Measurements from ENCODE around the gene CALCOCO2. TPM values are rescaled to one million over a fixed set of nuclear protein-coding genes. Genes with fewer than 3 reads are reported as not detected.

Gene CALCOCO2
- total and polyA plus RNA-seq, 4 donors, result 23.0 to 64.9 (median 44.0) TPM

- peaks cover 4 to 24% (median 21%) of the 10 kb centered on the region in 4 donors for H3K4me1 ChIP-seq (ENCODE audit: control insufficient read depth in 4 of 4, insufficient read depth in 4 of 4, low read length in 3 of 4)
- peak overlapping the region in 1 of 2 donors; percentile 71 for H3K9ac ChIP-seq (ENCODE audit: low read depth in 1 of 2, low read length in 2 of 2)
- no peak for TF ChIP-seq JUND (IDR thresholded peaks at IDR 0.05)
- no peak for TF ChIP-seq GABPA (IDR thresholded peaks at IDR 0.05 in 1 of 2, conservative IDR thresholded peaks at IDR 0.05 in 1 of 2)
- TF ChIP-seq ZBTB33 (IDR thresholded peaks at IDR 0.05), result no peak
- TF ChIP-seq MAX (IDR thresholded peaks at IDR 0.05), result no peak
- no peak for TF ChIP-seq SP1 (IDR thresholded peaks at IDR 0.05)
- no peak for TF ChIP-seq EGR1 (IDR thresholded peaks at IDR 0.05; ENCODE audit: low read depth in 2 of 2)
- peaks cover 0 to 7% (median 4%) of the 10 kb centered on the region in 4 donors for H3K36me3 ChIP-seq (ENCODE audit: control insufficient read depth in 4 of 4, insufficient read depth in 3 of 4, low read depth in 1 of 4, low read length in 3 of 4)
- H3K9me3 ChIP-seq (ENCODE audit: control insufficient read depth in 4 of 4, low read length in 3 of 4), result no peaks in the 10 kb centered on the region
- peak overlapping the region; percentile 80 to 97 (median 89) for H3K4me3 ChIP-seq (ENCODE audit: low read depth in 1 of 3, low read length in 3 of 3)
- no peak for DNase-seq (ENCODE audit: low spot score)
- no peaks in the 10 kb centered on the region for H3K27me3 ChIP-seq (ENCODE audit: control insufficient read depth in 4 of 4, insufficient read depth in 4 of 4, low read length in 3 of 4)
- WGBS, result 43% methylated on average over 2 of the region's 2 CpGs
- peak overlapping the region; percentile 71 to 81 for H3K27ac ChIP-seq (ENCODE audit: low read depth in 1 of 2, low read length in 2 of 2)
Observed at GRCh38 chr17:48907713-48908046, 76.8 kb downstream of the CALCOCO2 start.

GRCh38 chr17:48908047-48908843, 77.4 kb downstream of the CALCOCO2 start, which contains the start of gene UBE2Z:
Gene UBE2Z (plus strand): TSS chr17:48908407. CDS start chr17:48908504, 97 bp downstream.
- Histone ChIP-seq H3K27ac (ENCODE audit: low read depth in 1 of 2, low read length in 2 of 2) (peak within 1 kb of the TSS; percentile 71 to 81), H3K9ac (ENCODE audit: low read depth in 1 of 2, low read length in 2 of 2) (peak within 1 kb of the TSS; percentile 43 to 71), H3K36me3 (ENCODE audit: control insufficient read depth in 4 of 4, insufficient read depth in 3 of 4, low read depth in 1 of 4, low read length in 3 of 4) (peaks cover 0 to 10% (median 8%) of the 10 kb centered on the region in 4 donors), H3K9me3 (ENCODE audit: control insufficient read depth in 4 of 4, low read length in 3 of 4) (no peaks in the 10 kb centered on the region), H3K27me3 (ENCODE audit: control insufficient read depth in 4 of 4, insufficient read depth in 4 of 4, low read length in 3 of 4) (no peaks in the 10 kb centered on the region), H3K4me1 (ENCODE audit: control insufficient read depth in 4 of 4, insufficient read depth in 4 of 4, low read length in 3 of 4) (peaks cover 4 to 24% (median 21%) of the 10 kb centered on the region in 4 donors), H3K4me3 (ENCODE audit: low read depth in 1 of 3, low read length in 3 of 3) (peak within 1 kb of the TSS; percentile 80 to 97 (median 89))
- WGBS, result under 1% methylated on average over 81 of the region's 81 CpGs
- TF ChIP-seq HNF4A (conservative IDR thresholded peaks at IDR 0.05), result no peak
- no peak for TF ChIP-seq NR2F2 (IDR thresholded peaks at IDR 0.05)
- peak; percentile 57 for TF ChIP-seq REST (IDR thresholded peaks at IDR 0.05)
- TF ChIP-seq TAF1 (conservative IDR thresholded peaks at IDR 0.05), result peak; percentile 88
- peak in 1 of 2 donors; percentile 16 for TF ChIP-seq RAD21 (IDR thresholded peaks at IDR 0.05)
- TF ChIP-seq HNF4G (IDR thresholded peaks at IDR 0.05), result no peak
- no peak for TF ChIP-seq ATF3 (IDR thresholded peaks at IDR 0.05)
- TF ChIP-seq EGR1 (IDR thresholded peaks at IDR 0.05; ENCODE audit: low read depth in 2 of 2), result no peak
- no peak for TF ChIP-seq FOXA1 (IDR thresholded peaks at IDR 0.05)
- TF ChIP-seq ZBTB33 (IDR thresholded peaks at IDR 0.05), result no peak
- TF ChIP-seq RXRA (IDR thresholded peaks at IDR 0.05), result peak in 1 of 2 donors; percentile 23
- TF ChIP-seq FOXA2 (IDR thresholded peaks at IDR 0.05), result no peak
- TF ChIP-seq JUND (IDR thresholded peaks at IDR 0.05), result no peak
- TF ChIP-seq YY1 (IDR thresholded peaks at IDR 0.05), result peak; percentile 78
- TF ChIP-seq GABPA (IDR thresholded peaks at IDR 0.05 in 1 of 2, conservative IDR thresholded peaks at IDR 0.05 in 1 of 2), result peak in 1 of 2 donors; percentile 76
- TF ChIP-seq SP1 (IDR thresholded peaks at IDR 0.05), result peak; percentile 49
- TF ChIP-seq MAX (IDR thresholded peaks at IDR 0.05), result no peak
- TF ChIP-seq CTCF (IDR thresholded peaks at IDR 0.05; ENCODE audit: low read depth, low read length, missing input control), result no peak
- DNase-seq (ENCODE audit: low spot score), result peak; percentile 96

All from liver (tissue), 9 donors.